IPS DF 4.7 (cell line): Measurements from ENCODE around the gene SLC16A3.
"Not testable (repeated sequence)": the region's sequence is repeated elsewhere in the genome, so short reads cannot be mapped to it uniquely, and the experiment has no call there.

Experiments used
- DNase-seq: peaks from one replicate; pipeline ENCODE4 v3.0.0-alpha.2; 2013; ENCODE audit warnings: low spot score; ENCODE audit errors: extremely low read depth

The SLC16A3 gene

GRCh38 chr17:82246365-82247181 is 17.7 kb downstream of the SLC16A3 start:
- no peak for DNase-seq

GRCh38 chr17:82247182-82247823 is 18.5 kb downstream of the SLC16A3 start:
- no peak for DNase-seq

GRCh38 chr17:82247856-82248671 is 19.2 kb downstream of the SLC16A3 start:
- DNase-seq, result no peak

- no peak for DNase-seq
Observed at GRCh38 chr17:82248815-82249674, 20.2 kb downstream of the SLC16A3 start.

- DNase-seq, result no peak
Observed at GRCh38 chr17:82249896-82250581, 21.2 kb downstream of the SLC16A3 start.

GRCh38 chr17:82250868-82251500 is 22.1 kb downstream of the SLC16A3 start:
- DNase-seq, result no peak

GRCh38 chr17:82252511-82253178 is 23.8 kb downstream of the SLC16A3 start:
- no peak for DNase-seq

- DNase-seq, result no peak
Observed at GRCh38 chr17:82253179-82253544, 24.3 kb downstream of the SLC16A3 start.

GRCh38 chr17:82254096-82254495 is 25.3 kb downstream of the SLC16A3 start:
- DNase-seq, result not testable (repeated sequence)

- not testable (repeated sequence) for DNase-seq
Observed at GRCh38 chr17:82254746-82255145, 25.9 kb downstream of the SLC16A3 start.

- no peak for DNase-seq
Observed at GRCh38 chr17:82255402-82255972, 26.6 kb downstream of the SLC16A3 start.

- no peak for DNase-seq
Observed at GRCh38 chr17:82256242-82256885, 27.5 kb downstream of the SLC16A3 start.

- no peak for DNase-seq
Observed at GRCh38 chr17:82257473-82257872, 28.6 kb downstream of the SLC16A3 start.

- no peak for DNase-seq
Observed at GRCh38 chr17:82258555-82258954, 29.7 kb downstream of the SLC16A3 start.

- not testable (repeated sequence) for DNase-seq
Observed at GRCh38 chr17:82259972-82260961, 31.4 kb downstream of the SLC16A3 start.

GRCh38 chr17:82262344-82262743 is 33.5 kb downstream of the SLC16A3 start:
- no peak for DNase-seq

- DNase-seq, result no peak
Observed at GRCh38 chr17:82263641-82264040, 34.8 kb downstream of the SLC16A3 start.
